NCI-H2171 treated with DMSO at 0.1 percent for 48 hours (cell line): Measurements from ENCODE around the gene SLC29A2.
A peak's percentile ranks its signal among the peaks of the same experiment; 100 is the strongest.

Experiments
- DNase-seq: peaks from one replicate; lab custom pipeline; 2025; lab: John Stamatoyannopoulos, UW

SLC29A2 gene

GRCh38 chr11:66349084-66349386, 22.5 kb downstream of the SLC29A2 start:
- no peak for DNase-seq

- peak; percentile 82 for DNase-seq
These were observed 23.9 kb downstream of the SLC29A2 start, which contains the start of gene B4GAT1 for GRCh38 chr11:66347425-66348276. Gene B4GAT1 (minus strand): TSS chr11:66347629. CDS start chr11:66347545, 84 bp downstream.

- no peak for DNase-seq
These were observed 24.8 kb downstream of the SLC29A2 start for GRCh38 chr11:66346476-66347424.

- no peak for DNase-seq
These were observed 26.3 kb downstream of the SLC29A2 start for GRCh38 chr11:66345316-66345649.

DNA sequence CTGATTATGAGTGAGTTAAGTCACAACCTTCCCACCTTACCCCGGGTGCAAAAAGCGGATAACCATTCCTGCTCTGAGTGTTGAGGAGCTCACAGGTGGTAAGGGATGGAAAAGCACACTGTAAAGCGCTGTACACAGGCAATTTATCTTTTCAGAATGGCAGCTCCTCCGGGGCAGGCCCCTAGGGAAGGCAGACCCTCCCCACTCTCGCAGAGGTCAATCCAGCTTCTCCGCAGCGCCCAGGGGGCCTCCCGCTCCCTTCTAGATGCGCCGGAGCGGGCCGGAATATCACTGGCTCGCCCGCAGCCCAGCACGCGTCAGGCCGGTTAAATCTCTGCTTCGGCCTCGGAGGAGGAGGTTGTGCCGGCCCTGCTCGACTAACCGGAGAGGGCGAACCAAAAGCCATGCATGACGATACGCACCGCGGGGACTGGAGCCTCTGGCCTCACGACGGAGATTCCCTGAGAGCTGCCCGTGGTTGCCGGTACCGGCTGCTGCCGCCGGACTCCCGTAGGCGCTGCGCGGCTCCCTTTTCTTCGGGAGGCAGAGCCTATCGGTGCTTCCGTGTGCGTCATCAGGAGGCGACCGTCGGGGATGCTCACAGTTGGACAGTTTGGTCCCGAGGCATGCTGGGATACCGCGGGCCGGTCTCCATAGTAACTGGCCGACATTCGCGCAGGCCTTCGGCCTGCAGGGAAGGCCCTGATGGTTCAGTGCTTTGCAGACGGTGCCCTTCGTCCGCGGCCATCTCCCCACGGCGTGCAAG, 26.8 kb downstream of the SLC29A2 start, which contains the start of gene BRMS1:
Gene BRMS1 (minus strand): TSS at position 555 of the 766 bp plus-strand sequence. CDS start 2,870 bp downstream, outside the sequence.
- DNase-seq, result peak; percentile 93

- no peak for DNase-seq
These were observed 28.4 kb downstream of the SLC29A2 start for GRCh38 chr11:66343176-66343575.

DNA sequence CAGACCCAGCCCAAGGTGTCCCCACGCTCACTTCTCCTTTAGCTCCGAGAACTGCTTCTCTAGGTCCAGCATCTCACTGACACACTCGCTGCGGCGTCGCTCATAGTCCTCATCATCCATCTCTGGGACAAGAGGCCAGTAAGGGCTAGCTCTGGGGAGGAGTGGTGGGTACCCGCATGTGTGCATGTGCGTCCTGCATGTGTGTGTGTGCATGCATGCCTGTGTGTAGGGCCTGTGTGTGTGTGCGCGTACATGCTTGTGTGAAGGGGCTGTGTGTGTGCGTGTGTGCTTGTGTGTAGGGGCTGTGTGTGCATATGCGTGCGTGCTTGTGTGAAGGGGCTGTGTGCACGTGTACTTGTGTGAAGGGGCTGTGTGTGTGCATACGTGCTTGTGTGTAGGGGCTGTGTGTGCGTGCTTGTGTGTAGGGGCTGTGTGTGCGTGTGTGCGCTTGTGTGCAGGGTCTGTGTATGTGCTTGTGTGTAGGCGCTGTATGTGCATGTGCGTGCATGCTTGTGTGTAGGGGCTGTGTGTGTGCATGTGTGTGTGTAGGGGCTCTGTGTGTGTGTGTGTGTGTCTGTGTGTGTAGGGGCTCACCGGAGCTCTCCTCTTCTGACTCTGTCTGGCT, 29.9 kb downstream of the SLC29A2 start:
- DNase-seq, result no peak

- no peak for DNase-seq
These were observed 30.7 kb downstream of the SLC29A2 start for GRCh38 chr11:66340596-66341501.

- DNase-seq, result no peak
These were observed 31.7 kb downstream of the SLC29A2 start for GRCh38 chr11:66339686-66340483.

GRCh38 chr11:66339162-66339675, 32.3 kb downstream of the SLC29A2 start:
- DNase-seq, result no peak

DNA sequence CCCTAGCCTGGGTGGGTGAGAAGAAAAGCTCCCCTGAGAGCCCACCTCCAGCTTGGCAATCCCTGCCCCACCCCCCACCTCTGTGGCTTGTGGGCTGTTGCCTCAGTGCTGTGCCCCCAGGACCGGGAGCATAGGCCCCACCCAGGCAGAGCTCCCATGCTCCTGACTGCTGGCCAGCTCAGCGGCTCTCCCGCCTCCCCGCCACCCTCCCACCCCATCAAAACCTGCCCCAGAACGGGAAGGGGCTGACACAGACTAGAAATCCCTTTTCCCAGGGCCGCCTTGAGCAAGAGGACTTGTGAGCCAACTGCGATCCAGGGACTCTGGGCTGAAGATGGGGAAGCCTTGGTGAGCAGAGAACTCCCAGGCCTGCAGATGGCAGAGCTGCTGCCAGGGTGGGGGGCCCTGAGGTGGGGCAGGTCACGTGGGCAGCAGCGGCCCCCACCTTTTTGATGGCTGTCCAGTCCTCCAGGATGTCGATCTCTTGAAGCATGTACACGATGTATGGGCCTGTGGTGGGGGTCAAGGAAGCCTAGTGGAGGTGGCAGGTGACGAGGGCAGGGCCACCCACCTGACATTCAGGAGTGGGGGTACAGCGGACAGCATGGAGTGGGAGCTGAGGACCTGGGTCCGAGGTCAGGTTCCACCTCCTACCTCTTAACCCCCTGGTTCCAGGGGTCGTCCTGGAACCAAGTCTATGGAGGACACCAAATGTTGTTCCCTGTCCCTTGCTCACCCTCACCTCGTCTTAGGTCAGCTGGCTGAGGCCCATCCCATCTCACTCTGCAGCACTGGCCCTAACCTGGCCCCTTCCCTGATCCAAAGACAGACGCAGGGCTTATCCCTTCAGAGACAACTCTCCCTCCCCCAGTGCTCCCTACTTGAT, 33.0 kb downstream of the SLC29A2 start:
- DNase-seq, result no peak

DNA sequence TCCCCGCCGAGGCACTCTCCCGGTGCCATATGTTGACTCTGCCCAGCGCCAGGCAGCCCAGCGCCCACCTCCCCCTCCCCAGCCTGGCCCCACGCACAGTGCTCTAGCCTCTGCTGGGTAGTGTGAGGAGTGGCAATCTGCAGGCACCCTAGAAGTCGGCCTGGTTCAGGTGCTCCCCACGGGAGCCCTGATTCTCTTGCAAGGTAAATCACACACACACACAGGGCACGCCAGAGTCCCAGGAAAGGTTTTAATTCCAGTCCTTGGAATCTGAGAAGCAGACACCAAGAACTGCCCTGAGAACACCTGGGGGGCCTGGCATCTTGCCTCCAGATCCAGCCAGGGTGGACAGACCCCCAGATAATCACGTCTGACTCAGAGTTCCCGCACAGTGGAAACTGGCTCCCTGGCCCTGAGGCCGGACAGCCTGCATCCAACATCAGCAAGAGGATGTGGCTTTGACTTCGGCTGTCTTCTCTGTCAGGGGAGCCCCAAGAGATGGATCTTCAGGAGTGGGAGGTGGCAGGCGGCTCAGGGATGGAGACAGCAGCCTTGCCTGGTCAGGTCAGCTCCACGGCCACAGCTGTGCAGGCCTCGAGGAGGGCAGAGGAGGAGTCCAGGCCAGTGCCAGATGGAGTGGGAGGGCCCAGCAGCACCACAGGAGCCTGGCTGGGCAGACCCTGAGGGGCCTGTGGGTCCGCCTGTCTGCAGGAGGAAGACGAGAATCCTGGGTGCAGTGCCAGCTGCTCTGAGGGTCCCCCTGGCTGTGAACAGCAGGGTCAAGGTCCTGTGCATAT, 34.3 kb downstream of the SLC29A2 start:
- peak; percentile 68 for DNase-seq

DNA sequence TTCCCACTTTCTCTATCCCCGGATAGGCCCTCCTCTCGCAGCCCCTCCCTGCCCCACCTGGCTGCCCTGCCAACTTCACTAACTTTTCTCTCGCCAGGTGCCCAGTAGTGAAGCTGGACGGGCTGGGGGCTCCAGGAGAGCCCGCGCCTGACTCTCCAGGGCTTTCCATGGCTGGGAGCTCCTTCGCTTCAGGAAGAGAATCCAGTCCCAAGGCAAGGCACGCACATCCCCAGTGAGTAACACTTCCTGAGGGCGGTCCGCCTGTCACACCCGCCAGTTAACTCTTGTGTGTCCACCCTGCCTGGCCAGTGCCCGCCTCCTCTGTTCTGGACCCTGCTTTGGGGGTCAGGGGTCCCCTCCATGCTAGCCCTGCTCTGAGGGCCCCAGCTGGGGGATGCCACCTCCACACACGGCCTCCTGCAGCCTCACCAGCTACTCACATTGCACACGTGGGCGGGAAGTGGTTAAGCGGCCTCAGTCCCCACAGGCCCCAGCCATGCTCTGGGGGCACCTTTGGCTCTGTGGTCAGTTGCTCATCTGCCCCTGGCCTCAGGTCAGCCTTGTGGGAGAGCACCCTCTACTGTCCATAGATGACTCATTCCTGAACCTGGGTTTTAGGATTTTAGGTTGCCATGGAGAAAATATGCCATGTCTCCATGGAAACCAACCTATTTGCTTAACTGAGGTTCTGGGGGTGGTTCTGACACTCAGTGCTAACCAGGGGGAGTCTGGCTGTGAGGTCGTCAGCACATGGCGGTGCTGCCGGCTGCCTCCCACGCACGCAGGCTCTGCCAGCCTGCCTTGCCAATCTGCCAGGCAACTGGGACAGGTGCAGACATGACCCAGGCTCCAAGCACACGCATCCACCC, 35.1 kb downstream of the SLC29A2 start, which contains the start of gene RIN1:
Gene RIN1 (minus strand): TSS at position 201 of the 869 bp plus-strand sequence. CDS start 32 bp downstream, at position 169.
- DNase-seq, result peak; percentile 98

GRCh38 chr11:66335531-66336233, 35.9 kb downstream of the SLC29A2 start:
- peak; percentile 42 for DNase-seq

- DNase-seq, result peak; percentile 69
These were observed 36.7 kb downstream of the SLC29A2 start for GRCh38 chr11:66334605-66335442.
